Adrenal gland (tissue), 12 donors: Measurements from ENCODE around the gene SYMPK. TPM values are rescaled to one million over a fixed set of nuclear protein-coding genes. Genes with fewer than 3 reads are reported as not detected.

Source experiments
- DNase-seq, 7 donors: peaks; one replicate each; pipeline ENCODE4 v3.0.0-alpha.2; 2019 to 2020
- H3K27ac ChIP-seq, 5 donors: fragments of 200-600 bp; sonication (generic) in 4 of 5; 1 replicate in 3 of 5; 2 replicates in 2 of 5; pipeline versions ENCODE4 v1.5.1 to v1.8.0; 2016 to 2020; ENCODE audit warnings: mild to moderate bottlenecking in 1 of 5
- H3K27me3 ChIP-seq: fragments of 200-600 bp; 2 replicates; pipeline ENCODE4 v1.8.0; 2021
- H3K36me3 ChIP-seq, 2 donors: fragments of 200-600 bp; replicated peaks in 1 of 2; 1 replicate in 1 of 2; 2 replicates in 1 of 2; pipeline versions ENCODE4 v1.5.1 to v1.8.0; 2018 to 2022
- H3K4me1 ChIP-seq, 2 donors: fragments of 200-600 bp; replicated peaks in 1 of 2; 1 replicate in 1 of 2; 2 replicates in 1 of 2; pipeline versions ENCODE4 v1.5.1 to v1.8.0; 2018 to 2021
- H3K4me3 ChIP-seq, 4 donors: fragments of 200-600 bp; sonication (generic) in 3 of 4; one replicate each; pipeline ENCODE4 v1.5.1; 2016 to 2018
- H3K9me3 ChIP-seq, 3 donors: fragments of 200-600 bp; sonication (generic) in 1 of 3; replicated peaks in 1 of 3; 1 replicate in 2 of 3; 2 replicates in 1 of 3; pipeline versions ENCODE4 v1.5.1 to v1.8.0; 2016 to 2021
- CTCF ChIP-seq, 6 experiments: fragments of 450-650 bp in 4 of 6; fragments of 200-600 bp in 2 of 6; sonication (generic) in 1 of 6; IDR thresholded peaks; 1 replicate in 5 of 6; 2 replicates in 1 of 6; pipeline versions ENCODE4 v1.5.1 to v1.8.0; 2016 to 2021; ENCODE audit warnings: antibody characterized with exemption in 6 of 6, mild to moderate bottlenecking in 2 of 6, moderate library complexity in 1 of 6
- POLR2A ChIP-seq, 2 donors: fragments of 450-650 bp; IDR thresholded peaks; one replicate each; pipeline ENCODE4 v1.6.1; 2017; ENCODE audit warnings: antibody characterized with exemption in 2 of 2, mild to moderate bottlenecking in 2 of 2, moderate library complexity in 1 of 2
- WGBS, 4 donors: extraction: QIAGEN DNeasy Blood & Tissue Kit in 2 of 4; methylation state at CpG; one replicate each; pipeline versions ENCODE4 v1.1.5 to v1.1.7; 2013 to 2017; 5-methylcytosine and 5-hydroxymethylcytosine counted together
- intact Hi-C, 2 donors: fragments of 100-400 bp; cut with DNase I; formaldehyde crosslinking; loops; one replicate each; pipeline versions ENCODE4 v1.14.1 to v1.15.0; 2022 to 2023
- polyA plus RNA-seq, 3 donors: library from polyadenylated mRNA; stranded (reverse); fragments of 200-250 nt in 2 of 3; fragments of 350-450 nt in 1 of 3; fragmentation: Illumina TruSeq in 1 of 3; extraction: RNeasy Lipid Tissue Mini Kit (QIAGEN cat#74804) in 1 of 3; gene quantifications; one replicate each; pipeline ENCODE4 v1.2.3, GENCODE V29; 2013 to 2014
- total RNA-seq, 9 donors: library from RNA; depleted of rRNA in 4 of 9; stranded (reverse); fragments of >200 nt in 4 of 9; fragments of 120-200 nt in 1 of 9; fragmentation: NEBNext Ultra II Directional in 1 of 9; extraction: Animal tissue kit (Norgen Biotek cat#: 25700) in 1 of 9; gene quantifications; one replicate each; pipeline versions ENCODE4 v1.1.0 to v1.2.4, GENCODE V29; 2013 to 2023
- donor health status: healthy with polysubstance abuse.
- donor health status: Bipolar disorder and iron deficiency.
- donor health status: DM: yes; HTN: yes; CAD: no.
- donor health status: DM: no; HTN: no; CAD: no.
- donor health status: DM: no; HTN: no; CAD: no.
- donor health status: DM: yes; HTN: yes; CAD: no.

Gene SYMPK
- total and polyA plus RNA-seq, 12 donors = 32.2 to 313 (median 51.2) TPM

GRCh38 chr19:45792470-45793177 is 70.3 kb downstream of the SYMPK start, which contains the start of gene DMWD:
DMWD (minus strand) TSS chr19:45792845; CDS start chr19:45792756, 89 bp downstream.
- no peak for TF ChIP-seq CTCF (IDR thresholded peaks at IDR 0.05)
- TF ChIP-seq POLR2A (IDR thresholded peaks at IDR 0.05) = peak in 1 of 2 donors; percentile 54
- WGBS, 4 donors = 0 to 1% (median 0%) methylated on average over 7 to 86 of the region's 86 CpGs
- no peaks in the 10 kb centered on the region for H3K27me3 ChIP-seq
- peak within 1 kb of the TSS in 3 of 5 donors; percentile 14 to 93 (median 38) for H3K27ac ChIP-seq
- DNase-seq = peak; percentile 99 to 100 (median 100)
- peaks cover 8 to 19% of the 10 kb centered on the region in 2 donors for H3K4me1 ChIP-seq
- peaks cover 0 to 31% of the 10 kb centered on the region in 2 donors for H3K36me3 ChIP-seq
- no peaks in the 10 kb centered on the region for H3K9me3 ChIP-seq
- H3K4me3 ChIP-seq = peak within 1 kb of the TSS in 3 of 4 donors; percentile 28 to 95 (median 40)
- intact Hi-C loops = no loop called here

- peak overlapping the region in 3 of 5 donors; percentile 14 to 93 (median 38) for H3K27ac ChIP-seq
- H3K4me1 ChIP-seq = peaks cover 8 to 19% of the 10 kb centered on the region in 2 donors
- 6 to 24% (median 10%) methylated on average over 10 to 31 of the region's 31 CpGs for WGBS, 4 donors
- H3K4me3 ChIP-seq = peak overlapping the region in 3 of 4 donors; percentile 28 to 95 (median 40)
- DNase-seq = peak in 1 of 7 donors; percentile 28
- H3K36me3 ChIP-seq = peaks cover 0 to 38% of the 10 kb centered on the region in 2 donors
- H3K9me3 ChIP-seq = no peaks in the 10 kb centered on the region
- no peak for TF ChIP-seq CTCF (IDR thresholded peaks at IDR 0.05)
- H3K27me3 ChIP-seq = no peaks in the 10 kb centered on the region
- intact Hi-C loops = no loop called here
Measured at GRCh38 chr19:45791744-45792469, 71.0 kb downstream of the SYMPK start.

GRCh38 chr19:45790942-45791341 is 72.0 kb downstream of the SYMPK start:
- Histone ChIP-seq H3K9me3 (no peaks in the 10 kb centered on the region), H3K27ac (no peak overlapping the region), H3K36me3 (peaks cover 0 to 48% of the 10 kb centered on the region in 2 donors), H3K4me1 (peaks cover 8 to 19% of the 10 kb centered on the region in 2 donors), H3K27me3 (no peaks in the 10 kb centered on the region), H3K4me3 (no peak overlapping the region)
- intact Hi-C loops = no loop called here
- no peak for TF ChIP-seq POLR2A (IDR thresholded peaks at IDR 0.05)
- TF ChIP-seq CTCF (IDR thresholded peaks at IDR 0.05) = no peak
- whole genome bisulfite sequencing, 4 donors = 61 to 91% (median 74%) methylated on average over 8 of the region's 8 CpGs
- DNase-seq = no peak

- no peak overlapping the region for H3K27ac ChIP-seq
- TF ChIP-seq POLR2A (IDR thresholded peaks at IDR 0.05) (no peak), CTCF (IDR thresholded peaks at IDR 0.05) (no peak)
- no peaks in the 10 kb centered on the region for H3K27me3 ChIP-seq
- no peak overlapping the region for H3K4me3 ChIP-seq
- intact Hi-C loops = no loop called here
- no peak for DNase-seq
- H3K9me3 ChIP-seq = no peaks in the 10 kb centered on the region
- WGBS, 4 donors = 89 to 94% (median 92%) methylated on average over 15 of the region's 15 CpGs
- peaks cover 0 to 55% of the 10 kb centered on the region in 2 donors for H3K36me3 ChIP-seq
- peaks cover 8 to 19% of the 10 kb centered on the region in 2 donors for H3K4me1 ChIP-seq
Measured at GRCh38 chr19:45789035-45789786, 73.7 kb downstream of the SYMPK start.
